C4-2B (cell line): ENCODE results near the gene ZNF326.

Experiments used
- CTCF ChIP-seq: fragments of 450-650 bp; conservative IDR thresholded peaks from 2 replicates; pipeline ENCODE4 v1.5.1; 2017; ENCODE audit warnings: mild to moderate bottlenecking
- ZFX ChIP-seq: fragments of 450-650 bp; IDR thresholded peaks from 2 replicates; pipeline ENCODE4 v1.6.1; 2017

GRCh38 chr1:89994231-89994804 lies 592 bp upstream of the ZNF326 start:
- TF ChIP-seq CTCF, result no peak
- no peak for TF ChIP-seq ZFX
